Right lobe of liver (tissue), 4 donors: ENCODE data around the gene KLHL15.

Experiments
- CTCF ChIP-seq, 4 donors: fragments of 200-600 bp in 3 of 4; fragments of 450-650 bp in 1 of 4; IDR thresholded peaks; one replicate each; pipeline versions ENCODE4 v1.5.1 to v1.8.0; 2016 to 2022; ENCODE audit warnings: antibody characterized with exemption in 4 of 4, mild to moderate bottlenecking in 2 of 4
- POLR2A ChIP-seq: fragments of 450-650 bp; IDR thresholded peaks from one replicate; pipeline ENCODE4 v1.6.1; 2017; ENCODE audit warnings: antibody characterized with exemption, mild to moderate bottlenecking
- donor health status: DM: no; HTN: no; CAD: no.
- donor health status: DM: no; HTN: no; CAD: no.
- donor health status: DM: no; HTN: yes; CAD: no.

DNA sequence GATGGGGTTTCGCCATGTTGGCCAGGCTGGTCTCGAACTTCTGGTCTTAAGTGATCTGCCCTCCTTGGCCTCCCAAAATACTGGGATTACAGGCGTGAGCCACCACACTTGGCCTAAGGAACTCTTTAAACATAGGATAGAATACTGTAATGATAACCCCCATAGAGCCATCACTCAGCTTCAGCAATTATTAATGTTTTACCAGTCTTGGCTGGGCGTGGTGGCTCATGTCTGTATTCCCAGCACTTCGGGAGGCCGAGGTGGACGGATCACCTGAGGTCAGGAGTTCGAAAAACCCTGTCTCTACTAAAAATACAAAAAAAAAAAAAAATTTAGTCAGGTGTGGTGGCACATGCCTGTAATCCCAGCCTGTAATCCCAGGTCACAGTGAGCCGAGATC, 42.9 kb upstream of the KLHL15 start:
- no peak for TF ChIP-seq CTCF (IDR thresholded peaks at IDR 0.05)
- no peak for TF ChIP-seq POLR2A
